RKO (cell line): ENCODE measurements around the gene PLEKHM2.
A peak's percentile ranks its signal among the peaks of the same experiment; 100 is the strongest.

ENCODE experiments used
- DNase-seq: peaks from one replicate; pipeline ENCODE4 v3.0.0-alpha.2; 2016; ENCODE audit warnings: low spot score

Gene PLEKHM2

GRCh38 chr1:15702722-15703550 is 18.8 kb downstream of the PLEKHM2 start:
- DNase-seq = no peak

- peak; percentile 54 for DNase-seq
These were observed 19.4 kb downstream of the PLEKHM2 start for GRCh38 chr1:15703562-15703961.

GRCh38 chr1:15704526-15705183 is 20.5 kb downstream of the PLEKHM2 start:
- no peak for DNase-seq

GRCh38 chr1:15705184-15705566 is 21.1 kb downstream of the PLEKHM2 start:
- DNase-seq = no peak

GRCh38 chr1:15706751-15707150 is 22.6 kb downstream of the PLEKHM2 start:
- no peak for DNase-seq

- DNase-seq = no peak
These were observed 23.3 kb downstream of the PLEKHM2 start for GRCh38 chr1:15707239-15707925.

GRCh38 chr1:15708486-15709137 is 24.5 kb downstream of the PLEKHM2 start:
- DNase-seq = no peak

GRCh38 chr1:15709226-15709625 is 25.1 kb downstream of the PLEKHM2 start:
- no peak for DNase-seq

GRCh38 chr1:15712168-15712567 is 28.0 kb downstream of the PLEKHM2 start:
- DNase-seq = no peak

- DNase-seq = no peak
These were observed 30.5 kb downstream of the PLEKHM2 start for GRCh38 chr1:15714406-15715136.

GRCh38 chr1:15717418-15718125 is 33.5 kb downstream of the PLEKHM2 start:
- no peak for DNase-seq

GRCh38 chr1:15718199-15718601 is 34.1 kb downstream of the PLEKHM2 start:
- no peak for DNase-seq

- DNase-seq = no peak
These were observed 35.4 kb downstream of the PLEKHM2 start for GRCh38 chr1:15719381-15720120.

GRCh38 chr1:15720861-15721260 is 36.7 kb downstream of the PLEKHM2 start:
- DNase-seq = no peak

- no peak for DNase-seq
These were observed 38.3 kb downstream of the PLEKHM2 start for GRCh38 chr1:15722411-15722810.

- no peak for DNase-seq
These were observed 38.9 kb downstream of the PLEKHM2 start for GRCh38 chr1:15722836-15723532.

GRCh38 chr1:15723631-15724246 is 39.6 kb downstream of the PLEKHM2 start:
- DNase-seq = no peak

- no peak for DNase-seq
These were observed 41.1 kb downstream of the PLEKHM2 start for GRCh38 chr1:15724949-15725880.
